Gastroesophageal sphincter (tissue), 4 donors: ENCODE results near the gene PDE4C. TPM values are rescaled to one million over a fixed set of nuclear protein-coding genes. Genes with fewer than 3 reads are reported as not detected.
A peak's percentile ranks its signal among the peaks of the same experiment; 100 is the strongest.

Experiments
- ATAC-seq: fragments of 150-250 bp; one replicate; pipeline ENCODE4 v1.9.1; 2016; ENCODE audit warnings: mild to moderate bottlenecking, moderate library complexity
- H3K27ac ChIP-seq, 4 donors: fragments of 200-600 bp; sonication (generic) in 3 of 4; 1 replicate in 3 of 4; 2 replicates in 1 of 4; pipeline ENCODE4 v1.5.1; 2016 to 2019
- H3K27me3 ChIP-seq: fragments of 200-600 bp; sonication (generic); one replicate; pipeline ENCODE4 v1.5.1; 2019
- H3K36me3 ChIP-seq, 2 donors: fragments of 200-600 bp; sonication (generic); one replicate each; pipeline ENCODE4 v1.5.1; 2019; ENCODE audit warnings: control low read depth in 1 of 2
- H3K4me1 ChIP-seq, 3 donors: fragments of 200-600 bp; sonication (generic); 1 replicate in 2 of 3; 2 replicates in 1 of 3; pipeline ENCODE4 v1.5.1; 2016 to 2019; ENCODE audit warnings: control low read depth in 2 of 3
- H3K4me3 ChIP-seq, 2 donors: fragments of 200-600 bp; sonication (generic); one replicate each; pipeline ENCODE4 v1.5.1; 2019; ENCODE audit warnings: mild to moderate bottlenecking in 1 of 2, moderate library complexity in 1 of 2
- H3K9me3 ChIP-seq, 3 donors: fragments of 200-600 bp; sonication (generic); one replicate each; pipeline ENCODE4 v1.5.1; 2017 to 2019; ENCODE audit warnings: control low read depth in 2 of 3
- EP300 ChIP-seq: sonication (generic); formaldehyde crosslinking; IDR thresholded peaks from one replicate; pipeline ENCODE4 v1.6.1; 2017; ENCODE audit warnings: antibody characterized with exemption, mild to moderate bottlenecking
- POLR2A ChIP-seq, 2 donors: fragments of 450-650 bp; IDR thresholded peaks; one replicate each; pipeline ENCODE4 v1.6.1; 2017; ENCODE audit warnings: antibody characterized with exemption in 2 of 2, mild to moderate bottlenecking in 2 of 2, moderate library complexity in 1 of 2
- POLR2AphosphoS5 ChIP-seq: sonication (generic); formaldehyde crosslinking; IDR thresholded peaks from one replicate; pipeline ENCODE4 v1.6.1; 2017; ENCODE audit warnings: antibody characterized with exemption
- WGBS, 2 donors: methylation state at CpG; one replicate each; pipeline ENCODE4 v1.1.5; 2018; ENCODE audit warnings: low coverage in 1 of 2; 5-methylcytosine and 5-hydroxymethylcytosine counted together
- total RNA-seq, 4 donors: library from RNA; depleted of rRNA; stranded (reverse); fragments of >200 nt; gene quantifications; one replicate each; pipeline ENCODE4 v1.1.0, GENCODE V29; 2016
- TF ChIP-seq, protein P1 (sequence below), 4 experiments: fragments of 200-600 bp in 2 of 4; fragments of 450-650 bp in 2 of 4; sonication (generic) in 1 of 4; IDR thresholded peaks; one replicate each; pipeline ENCODE4 v1.5.1; 2017 to 2019; ENCODE audit warnings: antibody characterized with exemption in 4 of 4, mild to moderate bottlenecking in 2 of 4, moderate library complexity in 2 of 4

The PDE4C gene
- total RNA-seq, 4 donors from 2014 or later = 0.35 to 2.3 (median 0.53) TPM

DNA sequence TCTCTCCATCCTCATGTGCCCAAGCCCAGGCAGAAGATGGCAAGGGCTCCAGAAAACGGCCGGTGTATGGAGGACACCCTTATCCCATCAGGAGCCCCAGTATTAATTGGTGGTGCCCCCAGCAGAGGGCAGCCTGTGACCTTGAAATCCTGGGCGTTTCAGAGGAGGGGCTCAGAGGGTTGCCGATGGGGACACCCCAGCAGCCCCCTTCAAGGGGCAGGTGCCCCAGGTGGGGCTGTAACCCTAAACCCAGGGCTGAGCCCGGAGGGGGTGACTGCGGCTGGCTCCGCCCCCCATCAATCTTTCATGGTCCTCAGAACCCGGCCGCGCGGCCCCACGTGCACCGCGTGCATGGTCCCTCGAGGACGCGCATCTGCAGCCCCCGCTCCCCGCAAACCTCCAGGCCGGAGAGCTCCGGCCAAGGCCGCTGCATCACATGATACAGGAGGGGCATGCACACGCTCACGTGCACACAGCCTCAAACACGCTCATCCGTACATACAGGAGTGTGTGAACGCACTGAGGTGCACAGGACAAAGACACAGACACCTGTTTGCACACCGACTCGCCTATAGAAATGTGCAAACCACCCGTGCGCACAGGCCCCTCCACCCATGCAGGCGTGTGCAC lies 23.3 kb downstream of the PDE4C start:
- WGBS, 2 donors = 0% methylated on average over 1 of the region's 32 CpGs; no CpG with 5 or more reads in 1 of the 2 donors
- peaks cover 0 to 42% of the 10 kb centered on the region in 2 donors for H3K36me3 ChIP-seq
- H3K27ac ChIP-seq = peak overlapping the region in 3 of 4 donors; percentile 82 to 94 (median 86)
- no peaks in the 10 kb centered on the region for H3K9me3 ChIP-seq
- H3K4me1 ChIP-seq = peaks cover 0 to 43% (median 16%) of the 10 kb centered on the region in 3 donors
- ATAC-seq = no peak
- peak overlapping the region; percentile 50 to 77 for H3K4me3 ChIP-seq
- H3K27me3 ChIP-seq = no peaks in the 10 kb centered on the region
- TF ChIP-seq, protein P1, sequence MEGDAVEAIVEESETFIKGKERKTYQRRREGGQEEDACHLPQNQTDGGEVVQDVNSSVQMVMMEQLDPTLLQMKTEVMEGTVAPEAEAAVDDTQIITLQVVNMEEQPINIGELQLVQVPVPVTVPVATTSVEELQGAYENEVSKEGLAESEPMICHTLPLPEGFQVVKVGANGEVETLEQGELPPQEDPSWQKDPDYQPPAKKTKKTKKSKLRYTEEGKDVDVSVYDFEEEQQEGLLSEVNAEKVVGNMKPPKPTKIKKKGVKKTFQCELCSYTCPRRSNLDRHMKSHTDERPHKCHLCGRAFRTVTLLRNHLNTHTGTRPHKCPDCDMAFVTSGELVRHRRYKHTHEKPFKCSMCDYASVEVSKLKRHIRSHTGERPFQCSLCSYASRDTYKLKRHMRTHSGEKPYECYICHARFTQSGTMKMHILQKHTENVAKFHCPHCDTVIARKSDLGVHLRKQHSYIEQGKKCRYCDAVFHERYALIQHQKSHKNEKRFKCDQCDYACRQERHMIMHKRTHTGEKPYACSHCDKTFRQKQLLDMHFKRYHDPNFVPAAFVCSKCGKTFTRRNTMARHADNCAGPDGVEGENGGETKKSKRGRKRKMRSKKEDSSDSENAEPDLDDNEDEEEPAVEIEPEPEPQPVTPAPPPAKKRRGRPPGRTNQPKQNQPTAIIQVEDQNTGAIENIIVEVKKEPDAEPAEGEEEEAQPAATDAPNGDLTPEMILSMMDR (IDR thresholded peaks at IDR 0.05) = peak in 3 of 4 experiments; percentile 20 to 53 (median 33)
- no peak for TF ChIP-seq POLR2AphosphoS5

DNA sequence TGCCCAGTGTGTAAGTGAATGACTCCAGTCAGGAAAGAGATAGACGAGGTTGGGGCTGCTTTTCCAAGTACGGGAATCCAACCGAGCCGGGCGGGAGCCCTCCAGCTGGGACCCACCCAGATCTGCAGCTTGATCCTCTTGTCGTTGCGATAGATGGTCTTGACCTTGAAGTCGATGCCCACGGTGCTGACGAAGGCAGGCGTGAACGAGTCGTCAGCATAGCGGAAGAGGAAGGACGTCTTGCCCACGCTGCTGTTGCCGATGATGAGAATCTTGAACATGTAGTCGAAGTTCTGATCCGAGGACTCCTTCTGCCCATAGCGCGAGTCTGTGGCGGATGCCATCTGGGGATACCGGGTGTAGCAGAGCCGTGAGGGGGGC lies 23.9 kb downstream of the PDE4C start:
- peak overlapping the region in 3 of 4 donors; percentile 82 to 94 (median 86) for H3K27ac ChIP-seq
- 66% methylated on average over 10 of the region's 24 CpGs; no CpG with 5 or more reads in 1 of the 2 donors for WGBS, 2 donors
- TF ChIP-seq EP300 (no peak), POLR2AphosphoS5 (no peak), POLR2A (IDR thresholded peaks at IDR 0.05) (no peak)
- TF ChIP-seq, protein P1 (IDR thresholded peaks at IDR 0.05) = no peak

DNA sequence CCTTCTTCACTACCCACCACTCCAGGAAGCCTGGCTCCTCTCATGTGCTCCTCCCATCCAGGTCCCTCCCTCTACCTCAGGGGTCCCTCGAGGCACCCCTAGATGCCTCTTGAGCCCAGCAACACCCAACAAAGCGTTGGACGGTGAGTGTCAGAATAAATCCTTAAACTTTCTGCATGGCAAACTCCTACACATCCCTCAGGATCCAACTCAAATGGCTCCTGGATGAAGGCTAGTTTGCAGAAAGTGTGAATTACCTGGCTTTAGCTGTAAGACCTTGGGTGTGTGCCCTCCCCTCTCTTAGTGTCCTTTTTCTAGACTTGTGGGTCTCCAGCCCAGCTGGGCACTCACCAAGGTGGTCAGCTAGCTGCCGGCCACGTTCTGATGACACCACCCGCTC lies 27.9 kb downstream of the PDE4C start:
- Histone ChIP-seq H3K36me3 (peaks cover 0 to 66% of the 10 kb centered on the region in 2 donors), H3K4me1 (peaks cover 0 to 46% (median 23%) of the 10 kb centered on the region in 3 donors), H3K27me3 (no peaks in the 10 kb centered on the region), H3K9me3 (no peaks in the 10 kb centered on the region), H3K27ac (no peak overlapping the region), H3K4me3 (no peak overlapping the region)
- 94% methylated on average over 2 of the region's 6 CpGs; no CpG with 5 or more reads in 1 of the 2 donors for WGBS, 2 donors
- TF ChIP-seq EP300 (no peak), POLR2A (IDR thresholded peaks at IDR 0.05) (no peak)
- TF ChIP-seq, protein P1 (IDR thresholded peaks at IDR 0.05) = no peak
- ATAC-seq = no peak

More for the DNA sequence above, 23.9 kb downstream of the PDE4C start:
- Histone ChIP-seq H3K9me3 (no peaks in the 10 kb centered on the region), H3K4me1 (peaks cover 0 to 38% (median 16%) of the 10 kb centered on the region in 3 donors), H3K36me3 (peaks cover 0 to 47% of the 10 kb centered on the region in 2 donors), H3K4me3 (no peak overlapping the region), H3K27me3 (no peaks in the 10 kb centered on the region)
- no peak for ATAC-seq

DNA sequence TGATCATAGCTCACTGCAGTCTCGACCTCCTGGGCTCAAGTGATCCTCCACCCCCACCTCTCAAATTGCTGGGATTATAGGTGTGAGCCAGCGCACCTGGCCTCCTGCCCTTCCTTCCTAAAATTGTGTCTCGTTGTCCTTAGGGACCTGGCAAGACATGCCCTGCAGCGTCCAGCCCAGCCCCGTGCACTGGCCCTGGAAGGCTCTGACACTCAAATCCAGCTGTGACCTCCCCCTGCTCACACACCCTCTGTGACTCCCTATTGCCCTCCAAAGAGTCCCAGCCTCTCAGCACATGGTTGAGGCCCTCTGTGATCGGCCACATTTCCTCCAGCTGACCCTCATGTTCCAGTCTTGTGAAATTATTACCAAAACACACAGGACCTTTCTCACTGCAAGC lies 28.3 kb downstream of the PDE4C start:
- Histone ChIP-seq H3K27me3 (no peaks in the 10 kb centered on the region), H3K36me3 (peaks cover 0 to 66% of the 10 kb centered on the region in 2 donors), H3K9me3 (no peaks in the 10 kb centered on the region), H3K27ac (no peak overlapping the region), H3K4me1 (peaks cover 0 to 43% (median 19%) of the 10 kb centered on the region in 3 donors), H3K4me3 (no peak overlapping the region)
- TF ChIP-seq POLR2A (IDR thresholded peaks at IDR 0.05) (no peak), EP300 (no peak), POLR2AphosphoS5 (no peak)
- TF ChIP-seq, protein P1 (IDR thresholded peaks at IDR 0.05) = no peak
- 60 to 81% methylated on average over 3 to 6 of the region's 6 CpGs for WGBS, 2 donors
- no peak for ATAC-seq

DNA sequence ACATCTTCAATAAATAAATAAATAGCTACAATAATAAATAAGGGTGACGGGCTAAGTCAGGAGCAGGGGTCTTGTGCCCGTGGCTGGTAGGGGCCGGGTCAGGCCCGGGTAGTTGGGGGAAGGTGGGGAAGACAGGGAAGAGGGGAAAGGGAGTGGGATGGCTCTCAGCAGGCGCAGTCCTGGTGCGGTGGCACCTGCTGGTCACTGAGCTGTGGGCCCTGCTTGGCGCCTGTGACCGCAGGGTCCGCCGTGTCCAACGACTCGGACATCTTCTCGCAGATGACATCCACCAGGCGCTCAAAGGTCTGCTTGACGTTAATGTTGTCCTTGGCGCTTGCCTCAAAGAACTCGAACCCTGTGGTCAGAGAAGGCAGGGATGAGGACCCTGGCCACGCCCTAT lies 28.9 kb downstream of the PDE4C start:
- Histone ChIP-seq H3K27ac (peak overlapping the region in 1 of 4 donors; percentile 37), H3K27me3 (no peaks in the 10 kb centered on the region), H3K9me3 (no peaks in the 10 kb centered on the region), H3K36me3 (peaks cover 0 to 65% of the 10 kb centered on the region in 2 donors), H3K4me1 (peaks cover 0 to 38% (median 16%) of the 10 kb centered on the region in 3 donors), H3K4me3 (no peak overlapping the region)
- no peak for TF ChIP-seq EP300
- no peak for TF ChIP-seq POLR2A (IDR thresholded peaks at IDR 0.05)
- TF ChIP-seq, protein P1 (IDR thresholded peaks at IDR 0.05) = no peak
- TF ChIP-seq POLR2AphosphoS5 = no peak
- ATAC-seq = no peak
- WGBS, 2 donors = 89 to 95% methylated on average over 5 of the region's 18 CpGs
